Measurements from ENCODE around the gene CACFD1.

CACFD1 gene

GRCh38 chr9:133459476-133460404 is at the start of gene CACFD1:
CACFD1 (plus strand) TSS chr9:133459978; CDS start chr9:133460067, 89 bp downstream.
- DNase-seq (ENCODE audit: low read depth in 2 of 2), result peak; percentile 79 to 86

GRCh38 chr9:133415170-133415569 is 44.6 kb upstream of the CACFD1 start:
- no peak for DNase-seq (ENCODE audit: low read depth in 2 of 2)

GRCh38 chr9:133417541-133418461 is 42.0 kb upstream of the CACFD1 start, which contains the start of gene REXO4:
REXO4 (minus strand) TSS chr9:133418010; CDS start chr9:133417844, 166 bp downstream.
- DNase-seq (ENCODE audit: low read depth in 2 of 2), result peak; percentile 63 to 67

GRCh38 chr9:133419005-133419404 is 40.8 kb upstream of the CACFD1 start:
- DNase-seq (ENCODE audit: low read depth in 2 of 2), result no peak

GRCh38 chr9:133420392-133420827 is 39.4 kb upstream of the CACFD1 start:
- no peak for DNase-seq (ENCODE audit: low read depth in 2 of 2)

GRCh38 chr9:133421615-133422542 is 37.9 kb upstream of the CACFD1 start, which contains the start of gene ADAMTS13:
ADAMTS13 (plus strand) TSS chr9:133422367; CDS start chr9:133422444, 77 bp downstream.
- no peak for DNase-seq (ENCODE audit: low read depth in 2 of 2)

GRCh38 chr9:133423216-133423615 is 36.6 kb upstream of the CACFD1 start:
- no peak for DNase-seq (ENCODE audit: low read depth in 2 of 2)

- DNase-seq (ENCODE audit: low read depth in 2 of 2), result no peak
These were observed 35.6 kb upstream of the CACFD1 start for GRCh38 chr9:133424187-133424586.

- no peak for DNase-seq (ENCODE audit: low read depth in 2 of 2)
These were observed 34.6 kb upstream of the CACFD1 start for GRCh38 chr9:133425049-133425632.

- DNase-seq (ENCODE audit: low read depth in 2 of 2), result no peak
These were observed 33.8 kb upstream of the CACFD1 start for GRCh38 chr9:133426011-133426410.

GRCh38 chr9:133427658-133428348 is 32.0 kb upstream of the CACFD1 start:
- DNase-seq (ENCODE audit: low read depth in 2 of 2), result no peak

GRCh38 chr9:133428617-133429101 is 31.1 kb upstream of the CACFD1 start:
- no peak for DNase-seq (ENCODE audit: low read depth in 2 of 2)

- no peak for DNase-seq (ENCODE audit: low read depth in 2 of 2)
These were observed 30.6 kb upstream of the CACFD1 start for GRCh38 chr9:133429214-133429613.

GRCh38 chr9:133429641-133430161 is 30.1 kb upstream of the CACFD1 start:
- DNase-seq (ENCODE audit: low read depth in 2 of 2), result no peak

GRCh38 chr9:133430244-133430643 is 29.5 kb upstream of the CACFD1 start:
- no peak for DNase-seq (ENCODE audit: low read depth in 2 of 2)

GRCh38 chr9:133433351-133433843 is 26.4 kb upstream of the CACFD1 start:
- DNase-seq (ENCODE audit: low read depth in 2 of 2), result no peak

GRCh38 chr9:133436681-133437080 is 23.1 kb upstream of the CACFD1 start:
- DNase-seq (ENCODE audit: low read depth in 2 of 2), result no peak

GRCh38 chr9:133437753-133438531 is 21.8 kb upstream of the CACFD1 start:
- DNase-seq (ENCODE audit: low read depth in 2 of 2), result no peak

GRCh38 chr9:133439337-133439736 is 20.4 kb upstream of the CACFD1 start:
- no peak for DNase-seq (ENCODE audit: low read depth in 2 of 2)

Measured in stimulated activated CD8-positive, alpha-beta memory T cell treated with anti-CD3 and anti-CD28 coated beads, Interleukin-15, amount 100 ng/mL, for 4 hours (primary cell).